Pulmonary artery endothelial cell (primary cell): ENCODE results near the gene TYW1. TPM values are rescaled to one million over a fixed set of nuclear protein-coding genes. Genes with fewer than 3 reads are reported as not detected.
"Not testable (repeated sequence)": the region's sequence is repeated elsewhere in the genome, so short reads cannot be mapped to it uniquely, and the experiment has no call there.

Source experiments
- DNase-seq: peaks from one replicate; pipeline ENCODE4 v3.0.0-alpha.2; 2011; ENCODE audit warnings: low read depth, low spot score
- total RNA-seq: library from RNA; depleted of rRNA; stranded (reverse); fragments of >200 nt; gene quantifications from 2 replicates; pipeline ENCODE4 v1.2.3, GENCODE V29; 2014

Gene TYW1
- total RNA-seq, 1 donor from 2014 or later = 14.6 TPM

DNA sequence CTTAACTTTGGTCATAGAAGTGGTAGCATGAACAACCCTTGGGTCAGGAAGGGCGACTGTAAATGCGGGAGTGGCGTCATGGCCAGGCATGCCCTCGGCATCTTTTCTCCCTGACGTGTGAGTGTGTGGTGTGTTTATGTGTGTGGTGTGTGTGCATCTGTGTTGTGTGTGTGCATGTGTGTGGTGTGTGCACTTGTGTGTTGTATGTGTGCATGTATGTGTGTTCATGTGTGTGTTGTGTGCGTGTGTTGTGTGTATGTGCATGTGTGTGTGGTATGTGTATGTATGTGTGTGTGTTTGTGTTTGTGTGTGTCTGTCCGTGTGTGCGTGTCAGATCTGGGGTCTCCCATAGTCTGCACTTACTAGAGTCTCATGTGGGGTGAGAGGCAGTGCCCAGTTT lies 192.5 kb downstream of the TYW1 start:
- not testable (repeated sequence) for DNase-seq

DNA sequence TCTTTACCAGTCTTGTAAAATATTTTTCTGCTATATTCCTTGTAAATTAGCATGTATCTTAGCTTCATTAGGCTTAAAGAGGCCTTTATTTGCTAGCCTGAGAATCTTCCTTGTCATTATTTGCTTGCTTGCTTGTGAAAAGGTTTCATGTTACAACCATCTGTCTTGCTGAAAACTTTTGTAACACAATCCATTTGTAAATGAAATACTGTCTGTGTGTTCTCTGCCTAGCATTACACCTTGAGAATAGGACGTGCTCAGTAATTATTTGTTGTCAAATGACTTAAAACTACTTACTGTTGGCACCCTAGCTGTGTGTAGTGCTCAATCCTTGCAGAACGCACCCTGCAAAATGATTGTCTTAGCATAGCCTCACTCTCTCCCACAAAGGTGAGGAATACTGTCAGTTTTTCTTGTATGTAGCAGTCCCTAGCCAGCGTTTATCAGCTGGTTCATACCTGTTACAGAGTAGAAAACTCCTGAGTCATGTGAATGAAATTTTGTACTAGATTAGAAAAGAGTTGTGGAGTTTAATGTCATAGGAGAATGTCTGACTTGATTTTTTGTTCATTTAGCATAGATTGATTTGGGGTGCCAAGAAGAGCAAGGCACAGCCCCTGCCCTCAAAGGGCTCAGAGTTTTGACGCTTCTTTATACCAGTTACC lies 193.3 kb downstream of the TYW1 start:
- not testable (repeated sequence) for DNase-seq

DNA sequence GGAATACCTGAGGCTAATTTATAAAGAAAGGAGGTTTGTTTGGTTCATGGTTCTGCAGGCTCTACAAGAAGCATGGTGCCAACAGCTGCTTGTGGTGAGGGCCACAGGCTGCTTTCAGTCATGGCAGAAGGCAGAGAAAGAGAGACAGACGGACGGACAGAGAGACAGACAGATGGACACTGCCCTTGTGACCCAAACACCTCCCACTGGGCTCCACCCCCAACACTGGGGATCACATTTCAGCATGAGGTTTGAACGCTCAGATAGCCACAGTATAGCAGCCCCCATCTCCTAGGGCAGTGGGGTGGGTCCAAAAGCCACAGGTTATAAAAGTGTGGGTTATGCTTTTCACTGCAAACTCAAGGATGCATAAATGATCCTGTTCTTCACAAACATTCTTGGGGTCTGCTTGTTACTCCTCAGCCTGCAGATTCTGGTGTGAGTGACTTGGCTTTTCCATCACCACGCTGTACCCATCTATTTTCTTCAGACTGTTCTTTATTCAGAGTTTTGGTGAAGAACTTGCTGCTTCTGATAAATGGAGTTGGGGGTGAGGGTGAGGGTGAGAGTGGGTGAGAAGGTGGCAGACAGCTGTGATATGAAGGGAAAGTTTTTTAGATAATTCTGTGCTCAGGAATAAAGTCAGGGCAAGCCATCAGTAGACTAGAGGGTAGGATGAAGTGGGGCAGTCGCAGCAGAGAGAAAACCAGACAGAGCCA lies 194.5 kb downstream of the TYW1 start:
- DNase-seq = not testable (repeated sequence)

DNA sequence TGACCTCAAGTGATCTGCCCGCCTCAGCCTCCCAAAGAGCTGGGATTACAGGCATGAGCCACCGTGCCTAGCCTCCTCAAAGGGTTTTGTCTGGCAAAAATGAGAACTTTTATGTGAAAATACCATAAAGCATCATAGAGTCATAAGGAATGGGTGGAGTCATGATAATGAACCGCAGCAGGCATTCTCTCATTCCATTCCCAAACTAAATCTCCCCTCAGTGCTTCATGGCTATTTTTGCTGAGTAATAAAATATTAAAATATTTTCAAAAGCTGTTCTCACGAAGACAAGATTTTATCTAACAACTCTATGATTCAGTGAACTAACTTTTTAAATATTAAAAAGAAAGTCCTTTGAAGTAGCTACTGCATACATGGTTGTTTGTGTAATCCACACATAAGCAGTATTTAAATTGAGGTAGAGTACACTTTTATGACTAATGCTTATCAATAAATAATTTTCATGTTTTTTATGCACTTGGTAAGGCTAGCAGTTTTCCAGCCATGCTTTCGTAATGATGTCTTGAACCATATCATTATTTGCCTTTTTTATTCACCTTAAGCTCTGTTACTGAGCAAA lies 195.6 kb downstream of the TYW1 start:
- not testable (repeated sequence) for DNase-seq

DNA sequence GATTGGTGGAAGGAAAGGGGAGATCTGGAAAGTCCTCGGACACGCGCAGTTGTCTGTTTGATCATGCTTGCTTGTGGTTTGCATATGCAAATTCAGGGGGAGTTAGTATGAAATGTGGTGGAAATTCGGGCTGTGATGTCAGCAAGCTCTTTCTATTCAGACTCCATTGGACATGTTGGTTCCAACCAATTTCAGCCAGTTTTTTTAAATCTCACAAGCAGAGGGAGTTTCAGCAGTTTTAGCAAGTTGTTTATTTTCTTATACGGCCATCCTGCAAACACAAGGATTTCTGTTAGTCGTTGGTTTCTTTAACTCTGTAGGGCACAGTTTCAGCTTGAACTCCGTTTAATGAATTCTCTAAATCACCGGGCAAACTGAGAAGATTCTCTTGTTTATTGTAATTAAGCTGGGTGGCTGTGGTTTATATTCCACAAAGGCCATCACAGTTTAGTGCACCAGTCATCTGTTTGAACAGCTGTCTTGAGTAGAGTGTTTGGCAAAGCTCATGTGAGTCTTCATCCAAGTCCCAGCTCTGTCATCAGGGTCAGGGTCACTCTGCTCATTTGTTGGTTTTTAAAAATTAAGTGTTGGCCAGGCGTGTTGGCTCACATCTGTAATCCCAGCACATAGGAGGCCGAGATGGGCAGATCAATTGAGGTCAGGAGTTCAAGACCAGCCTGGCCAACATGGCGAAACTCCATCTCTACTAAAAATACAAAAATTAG lies 196.4 kb downstream of the TYW1 start:
- DNase-seq = not testable (repeated sequence)

DNA sequence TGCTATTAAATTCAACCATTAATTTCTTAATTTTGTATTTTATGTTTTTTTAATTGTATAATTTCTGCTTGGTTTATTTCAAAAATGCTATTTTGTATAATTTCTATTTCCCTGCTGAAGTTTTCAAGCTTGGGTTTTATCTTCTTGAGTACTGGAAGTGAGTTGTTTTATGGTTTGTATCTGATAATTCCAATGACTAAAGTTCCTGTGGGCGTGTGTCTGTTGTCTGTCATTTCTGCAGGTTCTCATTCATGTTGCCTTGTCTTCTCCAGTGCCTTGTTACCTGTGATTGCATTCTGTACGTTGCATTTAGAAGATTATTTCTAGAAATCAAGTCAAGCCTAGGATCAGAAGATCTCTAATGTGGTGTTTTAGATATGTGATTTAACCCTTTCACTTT lies 199.5 kb downstream of the TYW1 start:
- not testable (repeated sequence) for DNase-seq

DNA sequence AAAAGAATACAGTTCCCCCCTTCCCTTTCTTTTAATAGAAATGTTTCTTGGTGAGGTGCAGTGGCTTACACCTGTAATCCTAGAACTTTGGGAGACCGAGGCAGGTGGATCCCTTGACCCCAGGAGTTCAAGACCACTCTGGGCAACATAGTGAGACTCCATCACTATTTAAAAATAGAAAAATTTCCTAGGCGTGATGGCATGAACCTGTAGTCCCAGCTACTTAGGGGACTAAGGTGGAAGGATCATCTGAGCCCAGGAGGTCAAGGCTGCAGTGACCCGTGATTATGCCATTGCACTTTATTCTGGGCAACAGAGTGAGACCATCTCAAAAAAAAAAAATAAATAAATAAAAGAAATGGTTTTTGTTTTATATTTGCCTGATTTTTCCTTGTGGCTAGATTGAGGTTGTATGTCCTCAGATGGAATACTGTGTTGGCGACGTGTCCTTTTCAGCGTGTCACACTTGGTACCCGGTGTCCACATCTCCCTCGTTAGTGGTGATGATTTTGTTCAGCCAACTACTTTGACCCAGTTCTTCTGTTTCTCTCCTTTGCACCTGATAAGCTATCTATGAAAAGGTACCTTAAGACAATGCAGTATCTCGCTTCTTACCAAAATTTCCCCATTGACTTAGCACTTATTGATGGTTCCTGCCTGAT lies 202.4 kb downstream of the TYW1 start:
- not testable (repeated sequence) for DNase-seq

DNA sequence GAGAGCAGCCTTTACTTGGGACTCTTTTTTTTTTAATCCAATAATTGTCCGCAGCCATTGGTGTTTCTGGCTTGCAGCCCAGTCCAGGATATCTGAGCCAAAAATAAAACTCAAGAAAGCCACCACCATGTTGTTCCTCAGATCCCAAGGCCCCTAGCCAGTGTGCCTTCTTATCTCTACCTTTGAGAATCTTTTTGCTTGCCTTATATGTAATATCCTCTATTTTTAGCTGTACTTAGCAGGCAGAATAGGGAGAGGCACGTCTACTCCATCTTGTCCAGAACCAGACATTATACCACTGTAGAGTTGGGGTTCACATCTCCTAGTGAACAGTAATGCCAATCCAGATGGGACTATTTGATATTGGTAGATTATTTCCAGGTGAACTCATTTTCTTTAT lies 209.1 kb downstream of the TYW1 start:
- DNase-seq = not testable (repeated sequence)

DNA sequence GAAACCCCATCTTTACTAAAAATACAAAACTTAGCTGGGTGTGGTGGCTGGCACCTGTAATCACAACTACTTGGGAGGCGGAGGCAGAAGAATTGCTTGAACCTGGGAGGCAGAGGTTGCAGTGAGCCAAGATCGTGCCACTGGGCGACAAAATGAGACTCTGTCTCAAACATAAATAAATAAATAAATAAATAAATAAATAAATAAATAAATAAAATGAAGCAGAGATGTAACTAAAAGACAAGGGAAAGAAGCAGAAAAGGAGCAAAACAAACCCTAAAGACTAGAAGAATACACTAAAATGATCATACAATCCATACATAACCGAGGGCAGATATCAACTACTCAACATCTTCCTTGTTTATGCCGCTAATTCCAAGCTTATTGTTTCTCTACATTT lies 209.8 kb downstream of the TYW1 start:
- no peak for DNase-seq

DNA sequence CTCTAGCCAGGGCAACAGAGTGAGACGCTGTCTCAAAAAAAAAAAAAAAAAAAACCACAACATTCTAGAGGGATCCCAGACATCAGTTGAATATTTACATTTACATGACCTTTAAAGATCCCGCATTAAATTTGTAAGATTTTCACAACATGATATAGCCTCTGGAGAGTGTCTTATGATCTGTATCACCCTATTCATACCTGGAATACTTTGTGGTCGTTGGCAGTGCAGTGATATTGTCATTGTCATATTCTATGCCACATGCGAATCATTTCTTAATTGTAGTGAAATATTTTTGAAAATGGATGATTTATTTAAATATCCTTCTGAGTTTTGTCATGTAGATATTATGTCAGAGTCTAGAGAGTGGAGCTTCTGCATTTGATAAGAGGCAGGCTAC lies 212.0 kb downstream of the TYW1 start:
- not testable (repeated sequence) for DNase-seq

DNA sequence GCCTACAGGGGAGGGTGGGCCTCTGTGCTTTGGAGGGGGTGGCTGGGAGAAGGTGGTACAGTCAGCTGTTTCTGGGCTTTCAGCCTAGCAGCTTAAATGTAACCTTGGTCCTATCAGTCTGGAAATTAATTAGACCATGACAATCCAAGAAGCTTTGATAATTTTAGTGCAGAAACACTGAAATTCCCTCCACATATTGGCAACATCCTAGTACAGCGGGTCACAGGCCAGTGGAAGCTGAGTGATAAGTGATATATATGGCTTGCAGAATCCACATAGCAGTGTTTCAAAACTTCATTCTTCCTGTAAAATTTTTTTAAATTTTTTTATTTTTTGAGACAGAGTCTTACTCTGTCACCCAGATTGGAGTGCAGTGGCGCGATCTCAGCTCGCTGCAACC lies 212.6 kb downstream of the TYW1 start:
- no peak for DNase-seq

DNA sequence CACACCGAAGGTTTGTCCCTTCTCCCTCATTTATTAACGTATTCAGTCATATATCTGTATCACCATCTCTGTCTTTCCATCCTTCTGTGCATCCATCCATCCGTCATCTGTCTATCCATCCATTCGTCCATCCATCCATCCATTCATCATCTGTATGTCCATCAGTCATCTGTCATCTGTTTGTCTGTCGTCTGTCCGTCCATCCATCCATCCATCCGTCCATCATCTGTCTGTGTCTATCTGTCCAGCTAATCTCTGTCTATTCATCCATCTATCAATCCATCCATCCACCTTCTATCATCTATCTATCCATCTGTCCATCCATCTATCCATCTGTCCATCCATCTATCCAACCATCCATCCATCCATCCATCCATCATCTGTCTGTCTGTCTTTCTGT lies 213.9 kb downstream of the TYW1 start:
- no peak for DNase-seq

DNA sequence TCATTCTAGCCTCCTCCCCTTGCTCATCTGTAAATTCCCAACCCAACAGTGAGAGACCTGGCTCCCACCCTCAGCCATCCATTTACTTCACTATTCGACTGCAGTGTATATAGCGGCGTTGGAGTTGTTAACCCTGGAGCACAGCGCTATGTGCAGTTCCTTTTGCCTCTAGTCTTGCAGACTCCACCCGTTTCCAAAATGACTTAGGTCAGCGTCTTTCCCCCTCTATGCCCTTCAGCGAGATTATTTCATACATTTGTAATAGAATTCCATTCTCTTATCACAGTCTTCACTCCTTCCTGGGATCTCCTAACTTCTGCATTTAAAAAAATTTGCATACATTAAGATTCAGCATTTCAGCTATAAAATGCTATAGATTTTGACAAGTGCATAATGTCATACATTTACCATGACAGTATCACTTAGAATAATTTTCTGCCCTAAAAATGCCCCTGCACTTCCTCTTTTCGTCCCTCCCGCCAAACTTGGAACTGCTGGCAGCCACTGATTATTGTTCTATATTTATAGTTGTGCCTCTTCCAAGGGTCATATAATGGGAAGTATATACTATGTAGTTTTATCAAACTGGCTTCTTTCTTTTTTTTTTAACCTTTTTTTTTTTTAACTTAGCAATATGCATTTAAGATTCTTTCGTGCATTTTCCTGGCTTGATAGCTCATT lies 215.2 kb downstream of the TYW1 start:
- DNase-seq = not testable (repeated sequence)

DNA sequence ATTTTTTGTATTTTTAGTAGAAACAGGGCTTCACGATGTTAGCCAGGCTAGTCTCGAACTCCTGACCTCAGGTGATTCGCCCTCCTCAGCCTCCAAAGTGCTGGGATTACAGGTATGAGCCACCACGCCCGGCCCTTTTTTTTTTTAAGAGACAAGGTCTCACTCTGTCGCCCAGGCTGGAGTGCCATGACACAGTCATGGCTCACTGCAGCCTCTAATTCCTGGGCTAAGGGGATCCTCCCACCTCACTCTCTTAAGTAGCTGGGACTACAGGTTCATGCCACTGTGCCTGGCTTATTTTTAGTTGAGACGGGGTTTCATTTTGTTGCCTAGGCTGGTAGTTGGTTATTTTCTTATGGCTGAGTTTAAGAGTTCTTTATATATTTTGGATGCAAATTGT lies 216.4 kb downstream of the TYW1 start:
- DNase-seq = not testable (repeated sequence)

DNA sequence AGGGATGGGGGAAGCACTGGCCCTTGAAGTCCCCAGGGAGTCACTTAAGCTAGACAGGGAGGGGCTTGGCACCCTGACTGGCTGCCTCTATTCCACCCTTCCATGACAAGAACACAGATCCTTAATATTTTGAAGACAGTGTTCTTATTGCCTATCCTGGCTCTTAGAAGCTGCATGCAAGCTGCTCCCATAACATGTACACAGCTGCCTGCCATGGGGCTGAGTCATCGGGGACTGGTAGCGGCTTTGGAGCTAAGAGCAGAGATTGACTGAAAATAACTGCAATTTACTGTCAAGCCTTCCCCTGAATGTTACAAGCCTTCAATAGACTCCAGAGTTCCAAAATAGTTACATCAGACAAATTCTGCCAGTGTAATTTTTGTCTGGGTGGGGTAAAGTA lies 226.9 kb downstream of the TYW1 start:
- not testable (repeated sequence) for DNase-seq

DNA sequence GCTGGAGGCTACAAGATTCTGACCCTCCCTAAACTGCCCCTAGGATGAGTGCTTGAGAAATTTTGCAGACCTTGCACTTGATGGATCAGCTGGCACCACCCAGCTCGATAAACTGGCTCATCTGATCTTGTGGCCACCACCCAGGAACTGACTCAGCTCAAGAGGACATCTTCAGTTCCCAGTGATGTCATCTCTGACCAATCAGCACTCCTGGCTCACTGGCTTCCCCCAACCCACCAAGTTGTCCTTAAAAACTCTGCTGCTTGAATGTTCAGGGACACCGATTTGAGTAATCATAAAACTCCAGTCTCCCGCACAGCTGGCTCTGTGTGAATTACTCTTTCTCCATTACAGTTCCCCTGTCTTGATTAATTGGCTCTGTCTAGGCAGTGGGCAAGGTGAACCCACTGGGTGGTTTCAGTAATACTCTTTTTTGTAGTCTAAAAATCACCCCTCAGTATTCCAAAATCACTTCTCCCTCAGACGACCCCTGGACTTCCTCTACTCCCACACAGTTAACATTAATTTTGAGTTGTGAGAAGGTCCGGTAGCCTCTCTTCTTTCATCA lies 229.8 kb downstream of the TYW1 start:
- DNase-seq = not testable (repeated sequence)

DNA sequence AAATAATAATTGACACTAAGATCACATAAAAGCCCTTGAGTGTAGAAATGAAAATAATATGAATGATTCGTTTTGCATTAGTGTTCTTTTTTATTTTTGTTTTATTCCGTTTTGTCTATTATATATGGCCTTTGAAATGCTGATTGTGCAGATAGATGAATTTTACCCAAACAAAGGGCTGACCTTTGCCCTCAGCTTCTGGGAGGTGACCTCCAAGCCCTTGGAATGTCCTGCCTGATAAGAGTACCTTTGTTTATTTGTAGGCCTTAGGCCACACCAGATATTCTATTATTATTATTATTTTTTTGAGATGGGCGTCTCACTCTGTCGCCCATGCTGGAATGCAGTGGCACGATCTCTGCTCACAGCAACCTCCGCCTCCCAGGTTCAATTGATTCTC lies 230.3 kb downstream of the TYW1 start:
- DNase-seq = not testable (repeated sequence)

DNA sequence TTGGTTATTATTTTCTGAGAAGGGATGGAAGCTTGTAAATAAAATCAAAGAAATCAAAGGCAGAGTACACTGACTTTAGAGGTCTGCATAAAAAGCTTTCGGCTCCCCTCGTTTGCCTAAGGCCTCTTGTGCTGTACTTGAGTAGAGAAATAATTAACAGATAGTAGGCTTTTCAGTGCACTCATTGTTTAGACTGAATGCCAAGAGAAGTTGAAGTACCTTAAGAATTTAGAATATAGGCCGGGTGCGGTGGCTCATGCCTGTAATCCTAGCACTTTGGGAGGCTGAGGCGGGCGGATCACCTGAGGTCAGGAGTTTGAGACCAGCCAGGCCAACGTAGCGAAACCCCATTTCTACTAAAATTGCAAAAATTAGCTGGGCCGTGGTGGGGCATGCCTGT lies 232.4 kb downstream of the TYW1 start:
- DNase-seq = not testable (repeated sequence)

DNA sequence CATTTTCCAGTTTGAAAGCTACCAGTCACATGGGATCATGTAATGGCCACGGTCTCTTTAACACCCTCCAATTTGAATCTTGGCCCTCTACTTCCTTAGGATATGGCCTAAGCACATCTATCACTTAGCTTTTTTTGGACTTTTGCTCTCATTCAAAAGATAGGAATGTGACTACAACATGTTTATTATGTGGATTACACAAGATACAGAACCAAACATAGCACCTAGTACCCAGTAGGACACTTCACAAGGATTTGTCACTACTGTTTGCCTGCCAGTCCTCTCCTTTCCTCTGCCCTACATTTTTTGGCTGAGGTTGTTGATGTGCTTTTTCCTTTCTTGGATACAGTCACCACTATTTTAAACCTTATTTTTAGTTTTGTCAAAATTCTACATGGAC lies 233.4 kb downstream of the TYW1 start:
- DNase-seq = not testable (repeated sequence)

DNA sequence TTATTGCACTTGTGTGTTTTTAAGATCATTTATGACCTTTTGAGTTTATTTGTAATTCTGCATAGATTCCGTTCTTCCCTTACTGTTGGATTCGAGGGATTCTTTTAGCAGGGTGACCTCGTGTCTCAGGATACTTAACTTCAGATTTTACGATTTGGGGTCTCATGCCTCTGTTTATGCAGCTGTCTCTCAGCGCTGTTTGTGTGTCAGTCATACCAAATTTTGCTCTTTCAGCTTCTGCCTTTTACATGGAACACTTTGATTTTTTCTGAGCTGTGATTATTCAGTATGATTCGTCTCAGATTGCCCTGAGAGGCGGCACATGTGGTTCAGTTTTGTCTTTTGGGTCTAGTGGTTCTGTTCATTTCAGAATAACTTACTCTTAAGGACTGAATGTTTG lies 236.9 kb downstream of the TYW1 start:
- DNase-seq = not testable (repeated sequence)
